HG02798 (cell line): ENCODE data around the gene SLCO3A1.
"Not testable (repeated sequence)": the region's sequence is repeated elsewhere in the genome, so short reads cannot be mapped to it uniquely, and the experiment has no call there.

ENCODE experiments used
- ATAC-seq: cut with Tn5 transposase; IDR thresholded peaks from one replicate; pipeline ENCODE4 v1.9.1; 2021; ENCODE audit warnings: mild to moderate bottlenecking; ENCODE audit not compliant: unreplicated experiment, poor library complexity

Gene SLCO3A1

DNA sequence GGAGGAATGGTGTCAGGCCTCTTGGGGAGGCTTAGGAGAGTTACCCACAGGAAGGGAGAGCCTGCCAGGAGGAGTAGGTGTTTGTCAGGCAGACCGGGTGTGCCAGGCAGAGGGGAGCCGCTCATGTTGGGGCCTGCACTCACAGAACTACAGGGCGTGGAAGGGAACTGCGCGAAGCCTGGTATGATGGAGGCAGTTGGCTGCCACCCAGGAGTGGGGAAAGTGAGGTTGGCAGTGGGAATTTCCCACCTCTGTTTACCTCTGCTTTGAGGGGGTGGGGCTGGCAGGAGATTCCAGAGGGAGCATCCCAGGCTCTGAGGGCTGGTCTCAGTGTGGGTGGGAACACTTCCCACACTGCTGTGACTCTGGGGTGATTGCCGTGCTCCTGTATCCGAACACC is 99.9 kb downstream of the SLCO3A1 start:
- no peak for ATAC-seq

GRCh38 chr15:91954292-91954691 is 100.8 kb downstream of the SLCO3A1 start:
- no peak for ATAC-seq

DNA sequence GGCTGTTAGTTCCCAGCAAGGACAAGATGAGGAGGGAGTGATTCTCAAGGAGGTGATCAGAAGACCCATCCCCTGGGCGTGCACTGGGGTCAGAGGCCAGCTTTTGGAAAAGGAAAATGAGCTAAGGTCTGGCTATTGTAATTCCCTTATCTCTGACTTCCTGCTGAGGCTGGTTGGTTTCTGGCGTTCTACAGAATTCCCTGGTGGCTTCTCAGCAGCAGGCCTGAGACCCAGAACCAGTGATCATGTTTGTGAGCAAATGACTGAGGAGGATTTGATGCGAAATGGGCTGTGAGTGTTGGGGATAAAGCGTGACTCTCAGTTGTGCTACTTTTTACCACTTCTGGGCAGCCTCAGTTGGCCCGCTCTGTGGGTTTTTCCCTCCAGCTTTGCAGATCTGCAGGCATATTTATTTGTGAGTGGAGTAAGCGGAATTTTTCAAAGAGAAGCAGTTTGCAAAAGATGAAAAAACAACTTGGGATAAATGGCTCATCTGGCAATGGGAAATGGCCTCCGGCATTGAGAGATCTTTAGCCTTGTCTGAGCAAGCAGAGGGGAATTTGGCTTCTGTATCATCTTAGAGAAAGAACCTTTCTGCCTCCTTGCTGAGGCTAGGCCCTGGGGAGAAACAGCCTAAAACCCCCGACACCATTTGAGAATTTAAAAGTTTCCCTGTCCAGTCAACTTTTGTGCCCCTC is 102.7 kb downstream of the SLCO3A1 start:
- ATAC-seq, result no peak

- no peak for ATAC-seq
Observed at GRCh38 chr15:91961357-91961756, 107.8 kb downstream of the SLCO3A1 start.

- not testable (repeated sequence) for ATAC-seq
Observed at GRCh38 chr15:91963747-91964146, 110.2 kb downstream of the SLCO3A1 start.

DNA sequence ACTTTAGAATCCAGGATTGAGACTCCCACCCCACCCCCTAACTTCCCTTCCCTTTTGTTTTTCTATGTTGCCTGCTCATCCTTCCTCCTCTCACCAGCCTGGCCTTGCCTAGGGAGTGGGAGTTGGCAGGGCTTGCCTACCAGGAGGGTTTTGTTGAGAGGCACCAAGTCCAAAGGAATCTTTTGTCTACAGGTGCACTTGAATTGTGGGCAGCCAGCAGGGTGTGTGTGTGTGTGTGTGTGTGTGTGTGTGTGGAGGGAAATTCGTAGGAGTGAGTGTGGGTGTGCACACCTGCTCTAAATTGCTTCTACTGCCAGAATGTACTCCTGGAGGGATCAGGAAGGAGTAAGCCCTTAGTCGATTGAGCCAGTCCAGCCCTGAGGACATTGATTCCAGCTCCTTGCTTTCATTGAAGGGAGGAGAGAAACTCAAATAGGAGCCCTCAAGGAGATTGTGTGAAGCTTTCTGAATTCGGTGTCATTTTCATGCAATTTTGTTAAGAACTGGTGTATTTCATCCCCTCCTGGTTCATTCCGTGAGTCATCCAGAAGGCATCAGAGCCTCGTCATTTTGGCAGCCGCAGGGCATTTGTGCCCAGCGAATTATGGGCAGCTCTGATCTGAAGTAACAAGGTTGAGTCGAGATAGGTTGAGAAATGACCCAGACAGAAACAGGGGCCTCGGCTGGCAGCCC is 112.1 kb downstream of the SLCO3A1 start:
- ATAC-seq, result no peak

- ATAC-seq, result no peak
Observed at GRCh38 chr15:91966194-91966552, 112.7 kb downstream of the SLCO3A1 start.

DNA sequence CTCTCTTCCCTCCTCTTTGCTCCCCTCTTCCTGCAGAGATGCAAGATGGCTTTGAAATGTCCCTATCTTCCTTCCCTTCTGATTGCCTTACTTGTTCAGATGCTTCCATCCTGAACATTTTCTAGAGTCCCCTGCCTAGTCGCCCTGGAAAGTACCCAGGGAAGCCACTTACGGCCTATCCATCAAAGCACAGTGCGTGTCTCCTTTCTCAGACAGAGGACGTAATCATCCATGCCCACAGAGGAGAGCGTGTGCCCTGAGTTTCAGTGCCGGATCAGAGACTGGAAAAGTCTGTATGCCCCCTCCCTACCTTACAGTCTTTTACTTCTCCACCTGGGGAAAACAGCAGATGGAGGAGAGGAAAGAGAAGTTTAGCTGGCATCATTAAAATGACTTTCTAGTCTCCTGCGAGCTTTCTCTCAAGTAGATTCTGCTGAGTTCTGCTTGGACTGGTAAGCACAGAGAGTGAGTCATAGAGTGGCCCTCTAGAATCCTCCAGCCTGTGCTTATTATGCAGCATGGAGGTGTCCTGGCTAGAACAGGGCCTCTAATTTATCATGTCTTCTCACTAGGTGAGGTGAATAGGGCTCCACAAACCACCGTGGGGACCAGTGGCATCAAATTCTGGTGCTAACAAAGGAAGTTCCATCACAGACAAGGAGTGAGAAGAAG is 114.6 kb downstream of the SLCO3A1 start:
- ATAC-seq, result no peak

GRCh38 chr15:91968610-91969009 is 115.1 kb downstream of the SLCO3A1 start:
- ATAC-seq, result no peak

DNA sequence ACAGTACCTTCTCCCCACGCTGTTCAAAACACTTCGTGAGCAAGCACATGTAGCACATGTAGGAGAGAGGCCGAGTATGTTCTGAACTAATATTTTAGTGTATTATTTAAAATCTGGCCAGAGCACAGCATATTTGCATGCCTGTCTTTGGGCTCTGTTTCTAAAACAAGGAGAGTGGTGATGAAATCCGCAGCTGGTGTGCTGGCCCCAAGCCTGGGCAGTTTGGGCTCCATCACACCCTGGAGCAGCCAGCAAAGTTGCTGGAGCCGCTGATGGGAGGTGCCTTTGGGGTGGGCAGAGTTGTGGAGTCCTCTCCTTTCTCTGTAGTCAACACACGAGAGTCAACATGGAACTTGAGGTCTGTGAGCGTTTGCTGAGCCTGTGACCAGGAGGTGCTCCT is 116.6 kb downstream of the SLCO3A1 start:
- no peak for ATAC-seq

GRCh38 chr15:91973481-91973880 is 120.0 kb downstream of the SLCO3A1 start:
- ATAC-seq, result no peak

DNA sequence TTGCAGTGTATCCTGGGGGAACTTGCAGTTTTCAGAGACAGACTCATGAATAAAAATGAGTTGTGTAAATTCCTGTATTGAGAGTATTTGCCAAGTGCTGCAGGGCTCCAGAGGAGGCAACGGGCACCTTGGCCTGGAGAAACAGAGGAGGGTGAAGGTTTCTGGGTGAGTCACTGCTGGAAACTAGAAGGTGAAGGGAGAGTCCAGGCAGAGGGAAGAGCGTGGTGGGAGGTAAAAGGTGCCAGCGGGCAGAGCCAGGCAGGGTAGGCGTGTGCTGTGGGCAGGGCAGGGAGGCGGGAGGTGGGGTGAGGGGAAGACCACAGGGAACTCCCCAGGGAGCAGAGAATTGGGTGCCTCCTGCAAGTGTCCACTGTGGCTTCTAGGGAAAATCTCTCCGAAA is 120.8 kb downstream of the SLCO3A1 start:
- no peak for ATAC-seq

- no peak for ATAC-seq
Observed at GRCh38 chr15:91975241-91975978, 121.9 kb downstream of the SLCO3A1 start.

- no peak for ATAC-seq
Observed at GRCh38 chr15:91976966-91977365, 123.5 kb downstream of the SLCO3A1 start.

DNA sequence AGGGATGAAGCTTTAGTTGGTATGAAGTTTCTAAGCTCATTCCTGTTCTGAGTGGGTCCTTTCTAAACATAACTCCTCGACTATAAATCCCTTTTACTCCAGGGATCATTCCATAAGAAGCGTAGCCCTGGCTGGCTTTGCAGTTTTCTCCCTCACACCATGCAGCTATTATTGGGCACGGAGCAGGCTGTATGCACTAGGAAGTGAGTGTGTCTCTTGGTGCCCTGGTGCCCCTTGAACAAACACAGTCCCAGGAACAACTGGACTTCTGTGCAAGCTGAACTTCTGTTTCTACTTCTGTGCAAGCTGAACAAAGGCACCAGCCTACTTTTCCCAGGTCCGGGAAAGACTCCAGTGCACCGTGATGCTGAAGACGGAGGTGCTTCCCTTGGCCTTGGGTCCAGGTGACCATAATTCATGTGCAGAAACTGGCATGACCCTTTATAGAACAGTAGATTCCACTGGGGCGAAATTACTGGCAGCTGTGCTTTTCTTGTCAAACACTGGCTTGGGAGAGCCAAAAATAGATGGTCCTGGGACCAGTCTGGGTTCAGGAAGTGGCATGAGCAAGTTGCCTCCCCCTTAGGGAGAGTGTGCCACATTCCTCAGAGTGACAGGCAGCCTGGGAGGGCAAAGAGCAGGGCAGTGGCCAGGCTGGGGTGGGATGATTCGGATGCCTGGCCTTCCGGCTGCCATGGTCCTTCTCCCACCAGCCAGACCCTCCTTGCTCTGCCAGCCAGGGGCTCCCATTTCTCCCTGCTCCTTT is 127.2 kb downstream of the SLCO3A1 start:
- ATAC-seq, result no peak

DNA sequence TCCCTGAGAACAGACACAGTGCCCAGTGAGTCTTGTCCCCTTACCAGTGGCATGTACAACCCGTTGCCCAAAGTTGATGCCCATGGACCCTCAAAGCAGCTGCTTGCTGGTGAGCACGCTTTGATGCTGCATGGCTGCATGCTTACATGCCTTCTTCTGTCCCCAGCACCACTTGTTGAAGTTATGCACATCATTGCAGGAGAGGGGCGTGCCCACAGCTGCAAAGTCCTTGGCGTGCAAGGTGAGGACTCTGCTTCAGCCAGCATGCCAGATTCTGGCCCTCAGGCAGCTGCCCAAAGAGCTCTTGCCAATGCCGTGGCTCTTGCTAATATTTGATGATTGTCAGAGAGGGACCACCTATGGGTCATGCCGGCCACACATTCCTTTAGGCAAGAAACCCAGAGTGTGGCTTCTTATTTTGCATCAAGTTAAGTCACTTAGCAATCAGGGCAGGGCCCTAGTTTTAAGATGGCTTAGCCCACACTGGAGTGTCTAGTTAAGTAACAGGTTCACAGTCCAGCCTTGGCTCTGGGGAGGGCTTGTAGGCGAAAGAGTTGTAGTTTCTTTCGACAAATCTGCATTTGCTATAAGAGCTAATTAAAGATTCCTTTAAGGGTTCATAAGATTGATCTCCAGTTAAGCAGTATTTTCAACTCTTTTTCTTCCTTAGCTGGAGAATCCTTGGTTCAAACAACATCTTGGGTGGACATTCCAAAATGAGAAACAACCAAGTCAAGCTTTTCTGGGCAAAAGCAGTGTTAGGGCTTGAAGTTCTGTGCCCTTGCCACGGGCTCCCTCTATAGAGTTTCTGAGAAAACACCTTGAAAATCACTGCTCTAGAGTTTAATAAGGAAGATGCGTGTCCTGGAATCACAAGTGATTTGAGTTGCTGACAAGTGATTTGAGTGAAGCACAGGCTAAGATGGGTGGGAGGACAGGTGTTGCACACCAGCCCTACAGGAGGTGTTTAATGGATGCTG is 128.6 kb downstream of the SLCO3A1 start:
- no peak for ATAC-seq

GRCh38 chr15:91983729-91984340 is 130.3 kb downstream of the SLCO3A1 start:
- ATAC-seq, result no peak

- no peak for ATAC-seq
Observed at GRCh38 chr15:91985297-91985696, 131.8 kb downstream of the SLCO3A1 start.

GRCh38 chr15:91988071-91988470 is 134.6 kb downstream of the SLCO3A1 start:
- no peak for ATAC-seq
